A549 (cell line): Measurements from ENCODE around the gene HOXD9. TPM values are rescaled to one million over a fixed set of nuclear protein-coding genes. Genes with fewer than 3 reads are reported as not detected.
A peak's percentile ranks its signal among the peaks of the same experiment; 100 is the strongest.

Experiments
- ATAC-seq, 2 experiments: fragments of 200-7000 bp in 1 of 2; fragments of >200 bp in 1 of 2; cut with Nextera tagmentation in 1 of 2; cut with Tn5 transposase in 1 of 2; 3 replicates each; pipeline versions ENCODE4 v1.8.0 to v1.9.1; 2018 to 2020; ENCODE audit warnings: mild to moderate bottlenecking in 1 of 2, moderate library complexity in 1 of 2
- CTCF ChIA-PET: fragments of 300-600 bp; sonication (Branson Sonifier 250); formaldehyde crosslinking; extraction: SDS; loops from one replicate; lab custom pipeline; 2021; ENCODE audit warnings: antibody characterized with exemption, inconsistent platforms; lab: Yijun Ruan, JAX
- POLR2A ChIA-PET: fragments of 350-600 bp; formaldehyde crosslinking; extraction: SDS; loops from one replicate; lab custom pipeline; 2021; ENCODE audit warnings: antibody characterized with exemption, inconsistent platforms; lab: Yijun Ruan, JAX
- DNase-seq, 2 experiments: peaks; one replicate each; pipeline versions ENCODE4 v3.0.0 to v3.0.0-alpha.2; 2011 to 2016; ENCODE audit warnings: low read depth in 1 of 2, low spot score in 1 of 2
- FAIRE-seq: peaks from 2 replicates; lab custom pipeline; 2011; peaks lifted over from hg19 to GRCh38; lab: Jason Lieb, UNC
- H3K27ac ChIP-seq, 2 experiments: fragments of >200 bp; sonication (Bioruptor Twin); formaldehyde crosslinking; 3 replicates each; pipeline ENCODE4 v1.5.1; 2016 to 2017
- H3K4me1 ChIP-seq: fragments of >200 bp; sonication (Bioruptor Twin); formaldehyde crosslinking; 3 replicates; pipeline ENCODE4 v1.6.1; 2016
- H3K4me2 ChIP-seq: fragments of >200 bp; sonication (Bioruptor Twin); formaldehyde crosslinking; 3 replicates; pipeline ENCODE4 v1.6.1; 2016
- H3K4me3 ChIP-seq: fragments of >200 bp; sonication (Bioruptor Twin); formaldehyde crosslinking; 3 replicates; pipeline ENCODE4 v1.5.1; 2016
- H3K9me3 ChIP-seq: fragments of >200 bp; sonication (Bioruptor Twin); formaldehyde crosslinking; 3 replicates; pipeline ENCODE4 v1.6.1; 2016
- HEYL ChIP-seq: fragments of 250-450 bp; sonication (Bioruptor Pico); IDR thresholded peaks from 2 replicates; pipeline ENCODE4 v1.8.0; 2021; ENCODE audit warnings: mild to moderate bottlenecking, moderate library complexity
- HOXB5 ChIP-seq: fragments of 250-450 bp; sonication (Bioruptor Pico); IDR thresholded peaks from 2 replicates; pipeline ENCODE4 v1.5.0; 2020; ENCODE audit warnings: mild to moderate bottlenecking, moderate library complexity
- JUNB ChIP-seq: fragments of >200 bp; sonication (Bioruptor Twin); formaldehyde crosslinking; IDR thresholded peaks from 2 replicates; pipeline ENCODE4 v1.6.1; 2016
- MAX ChIP-seq: IDR thresholded peaks from 2 replicates; pipeline ENCODE4 v1.6.1; 2012
- MYC ChIP-seq: IDR thresholded peaks from 2 replicates; pipeline ENCODE4 v1.6.1; 2012; ENCODE audit warnings: mild to moderate bottlenecking, inconsistent platforms, low read length, improper control_type of control experiment, borderline replicate concordance
- POLR2AphosphoS2 ChIP-seq: conservative IDR thresholded peaks from 2 replicates; pipeline ENCODE4 v1.6.1; 2012; ENCODE audit warnings: low read length, improper control_type of control experiment, inconsistent platforms
- ZC3H11A ChIP-seq: fragments of 450-650 bp; IDR thresholded peaks from 2 replicates; pipeline ENCODE4 v1.6.1; 2014; ENCODE audit warnings: antibody characterized with exemption, mild to moderate bottlenecking
- WGBS: methylation state at CpG from one replicate; pipeline ENCODE4 v1.1.6; 2017; ENCODE audit errors: missing lambda C conversion rate; 5-methylcytosine and 5-hydroxymethylcytosine counted together
- polyA plus RNA-seq, 4 experiments: library from polyadenylated mRNA; depleted of rRNA in 3 of 4; stranded (reverse); fragments of >200 nt; fragmentation: RNase III in 1 of 4; extraction: RNeasy Plus Mini Kit Qiagen cat#74134 plus additional on column Dnase treatment in 1 of 4; gene quantifications; 2 replicates in 3 of 4; 3 replicates in 1 of 4; pipeline ENCODE4 v1.2.3, GENCODE V29; 2011 to 2017
- TF ChIP-seq, protein P1 (sequence below): fragments of 450-650 bp; IDR thresholded peaks from 2 replicates; pipeline ENCODE4 v1.6.1; 2014; ENCODE audit warnings: antibody characterized with exemption
- TF ChIP-seq, protein P2 (sequence below): IDR thresholded peaks from 2 replicates; pipeline ENCODE4 v1.6.1; 2012
- TF ChIP-seq, protein P3 (sequence below): fragments of >200 bp; sonication (Bioruptor Twin); formaldehyde crosslinking; IDR thresholded peaks from 3 replicates; pipeline ENCODE4 v1.5.1; 2016

Gene HOXD9
- polyA plus RNA-seq, 2 of the 4 experiments (the other 2 are of a cell fraction): 0.45 to 1.0 TPM

DNA sequence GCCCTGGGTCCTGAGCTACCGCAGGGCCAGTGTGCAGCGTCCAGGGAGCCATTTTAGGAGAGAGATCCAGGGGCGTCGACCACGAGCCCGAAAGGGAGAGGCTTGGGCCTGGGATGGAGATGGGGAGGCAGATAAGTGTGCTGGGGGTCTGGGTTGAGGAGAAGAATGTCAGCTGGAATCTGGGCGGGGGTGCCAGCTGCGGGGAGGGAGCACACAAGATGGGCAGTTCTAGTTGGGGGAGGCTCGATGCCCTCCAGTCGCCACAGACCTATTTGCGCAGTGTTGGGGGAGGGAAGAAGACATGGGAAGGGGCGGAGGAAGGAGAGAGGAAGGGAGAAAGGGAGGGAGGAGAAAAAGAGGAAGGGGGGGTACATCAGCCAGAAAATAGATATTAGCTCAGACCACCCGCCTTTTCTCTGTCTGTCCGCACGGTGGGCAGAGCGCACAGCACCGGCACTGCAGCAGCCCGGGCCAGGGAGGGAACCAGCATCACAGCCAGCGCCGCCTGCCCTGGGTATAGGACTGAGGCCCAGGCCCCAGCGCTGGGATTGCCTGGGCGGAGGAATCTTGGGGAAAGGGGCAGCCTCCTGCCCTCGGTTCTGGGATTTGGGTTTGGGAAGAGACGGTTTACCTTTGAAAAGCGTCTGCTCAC lies 17.3 kb upstream of the HOXD9 start:
- no peak for FAIRE-seq

DNA sequence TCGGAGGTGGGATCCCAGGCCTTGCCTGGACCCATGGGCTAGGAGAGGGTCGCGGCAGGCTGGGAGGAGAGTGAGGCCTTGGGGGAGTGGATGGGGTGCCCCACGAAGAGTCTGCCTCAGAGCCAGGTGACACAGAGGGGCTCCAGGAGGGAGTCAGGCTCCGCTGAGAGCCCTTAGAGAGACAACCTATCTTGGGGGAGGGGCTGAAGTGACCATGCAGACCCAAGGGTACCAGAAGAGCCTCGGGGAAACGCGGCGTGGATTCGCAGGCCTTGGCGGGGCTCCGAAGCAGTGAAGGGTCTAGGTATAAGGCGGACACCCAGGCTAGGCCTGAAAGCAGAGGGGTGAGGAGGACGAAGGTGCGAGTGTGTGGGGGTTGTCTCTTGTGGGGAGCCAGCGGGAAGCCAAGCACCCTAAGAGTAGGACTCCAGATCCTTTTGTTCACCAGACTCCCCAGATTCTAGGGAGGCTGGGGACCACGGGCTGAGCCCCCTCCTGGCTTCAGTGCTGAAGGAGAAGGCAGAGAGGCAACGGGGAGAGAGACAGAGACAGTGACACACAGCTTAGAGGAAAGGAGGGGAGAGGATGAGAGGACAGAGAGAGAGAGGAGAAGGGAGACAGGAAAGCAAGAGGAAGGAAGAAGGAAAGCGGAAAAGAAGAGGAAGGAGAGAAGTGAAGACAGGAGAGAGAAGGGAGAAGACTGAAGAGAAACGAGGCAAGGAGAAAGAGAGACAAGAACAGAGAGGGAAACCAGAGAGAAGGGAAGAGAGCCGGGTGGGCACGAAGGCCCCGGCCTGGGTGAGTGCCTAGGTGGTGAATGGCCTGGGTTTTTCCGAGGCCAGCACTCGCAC lies 16.6 kb upstream of the HOXD9 start:
- ATAC-seq (peak in 1 of 2 experiments; percentile 22; a peak in 4 of 6 replicates), DNase-seq (no peak), FAIRE-seq (no peak)
- POLR2A ChIA-PET: interaction anchor here (0.6 to 0.7 kb wide), 2 partner anchors 531 to 1780 kb away, joined by 5 to 9 read pairs; no protein-coding TSS in a partner anchor
- 80% methylated on average over 25 of the region's 25 CpGs for WGBS
- no peaks in the 10 kb centered on the region for H3K9me3 ChIP-seq
- H3K27ac ChIP-seq: peak overlapping the region in 1 of 2 experiments; percentile 90; a peak in 4 of 6 replicates
- peak overlapping the region; percentile 97 for H3K4me2 ChIP-seq
- TF ChIP-seq JUNB (no peak), POLR2AphosphoS2 (no peak), HEYL (CRISPR knock-in tag) (no peak), MYC (no peak), MAX (no peak), HOXB5 (CRISPR knock-in tag) (no peak), ZC3H11A (no peak)
- TF ChIP-seq, protein P1, sequence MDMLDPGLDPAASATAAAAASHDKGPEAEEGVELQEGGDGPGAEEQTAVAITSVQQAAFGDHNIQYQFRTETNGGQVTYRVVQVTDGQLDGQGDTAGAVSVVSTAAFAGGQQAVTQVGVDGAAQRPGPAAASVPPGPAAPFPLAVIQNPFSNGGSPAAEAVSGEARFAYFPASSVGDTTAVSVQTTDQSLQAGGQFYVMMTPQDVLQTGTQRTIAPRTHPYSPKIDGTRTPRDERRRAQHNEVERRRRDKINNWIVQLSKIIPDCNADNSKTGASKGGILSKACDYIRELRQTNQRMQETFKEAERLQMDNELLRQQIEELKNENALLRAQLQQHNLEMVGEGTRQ: no peak
- TF ChIP-seq, protein P2, sequence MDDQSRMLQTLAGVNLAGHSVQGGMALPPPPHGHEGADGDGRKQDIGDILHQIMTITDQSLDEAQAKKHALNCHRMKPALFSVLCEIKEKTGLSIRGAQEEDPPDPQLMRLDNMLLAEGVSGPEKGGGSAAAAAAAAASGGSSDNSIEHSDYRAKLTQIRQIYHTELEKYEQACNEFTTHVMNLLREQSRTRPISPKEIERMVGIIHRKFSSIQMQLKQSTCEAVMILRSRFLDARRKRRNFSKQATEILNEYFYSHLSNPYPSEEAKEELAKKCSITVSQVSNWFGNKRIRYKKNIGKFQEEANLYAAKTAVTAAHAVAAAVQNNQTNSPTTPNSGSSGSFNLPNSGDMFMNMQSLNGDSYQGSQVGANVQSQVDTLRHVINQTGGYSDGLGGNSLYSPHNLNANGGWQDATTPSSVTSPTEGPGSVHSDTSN: no peak
- TF ChIP-seq, protein P3, sequence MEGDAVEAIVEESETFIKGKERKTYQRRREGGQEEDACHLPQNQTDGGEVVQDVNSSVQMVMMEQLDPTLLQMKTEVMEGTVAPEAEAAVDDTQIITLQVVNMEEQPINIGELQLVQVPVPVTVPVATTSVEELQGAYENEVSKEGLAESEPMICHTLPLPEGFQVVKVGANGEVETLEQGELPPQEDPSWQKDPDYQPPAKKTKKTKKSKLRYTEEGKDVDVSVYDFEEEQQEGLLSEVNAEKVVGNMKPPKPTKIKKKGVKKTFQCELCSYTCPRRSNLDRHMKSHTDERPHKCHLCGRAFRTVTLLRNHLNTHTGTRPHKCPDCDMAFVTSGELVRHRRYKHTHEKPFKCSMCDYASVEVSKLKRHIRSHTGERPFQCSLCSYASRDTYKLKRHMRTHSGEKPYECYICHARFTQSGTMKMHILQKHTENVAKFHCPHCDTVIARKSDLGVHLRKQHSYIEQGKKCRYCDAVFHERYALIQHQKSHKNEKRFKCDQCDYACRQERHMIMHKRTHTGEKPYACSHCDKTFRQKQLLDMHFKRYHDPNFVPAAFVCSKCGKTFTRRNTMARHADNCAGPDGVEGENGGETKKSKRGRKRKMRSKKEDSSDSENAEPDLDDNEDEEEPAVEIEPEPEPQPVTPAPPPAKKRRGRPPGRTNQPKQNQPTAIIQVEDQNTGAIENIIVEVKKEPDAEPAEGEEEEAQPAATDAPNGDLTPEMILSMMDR: no peak
- peak overlapping the region; percentile 66 for H3K4me3 ChIP-seq
- H3K4me1 ChIP-seq: peaks cover 30% of the 10 kb centered on the region
- CTCF ChIA-PET: interaction anchor here (0.8 to 2.3 kb wide), 6 partner anchors 9 to 416 kb away, joined by 3 to 11 read pairs (median 4); no protein-coding TSS in a partner anchor

More for the DNA sequence above, 17.3 kb upstream of the HOXD9 start:
- Histone ChIP-seq H3K9me3 (no peaks in the 10 kb centered on the region), H3K4me1 (peaks cover 30% of the 10 kb centered on the region), H3K4me3 (peak overlapping the region; percentile 56), H3K27ac (peak overlapping the region; percentile 72 to 90), H3K4me2 (peak overlapping the region; percentile 97)
- TF ChIP-seq, protein P3: no peak
- WGBS: 75% methylated on average over 25 of the region's 25 CpGs
- ATAC-seq: peak; percentile 6 to 50; a peak in 3 of 6 replicates
- DNase-seq: no peak
- ChIA-PET CTCF (interaction anchor here (1.0 to 2.3 kb wide), 7 partner anchors 9 to 419 kb away, joined by 3 to 9 read pairs (median 3); no protein-coding TSS in a partner anchor), POLR2A (interaction anchor here (1.2 kb wide), 1 partner anchor 164 kb away, joined by 3 read pairs; the partner anchor contains the start of gene MTX2)
